ENCODE results near the gene CELA2A. TPM values are rescaled to one million over a fixed set of nuclear protein-coding genes. Genes with fewer than 3 reads are reported as not detected.
"Not testable (repeated sequence)": the region's sequence is repeated elsewhere in the genome, so short reads cannot be mapped to it uniquely, and the experiment has no call there.

CELA2A gene
- total and polyA plus RNA-seq, 4 donors, result 0.11 to 1.5 (median 0.20) TPM; not detected in 1

DNA sequence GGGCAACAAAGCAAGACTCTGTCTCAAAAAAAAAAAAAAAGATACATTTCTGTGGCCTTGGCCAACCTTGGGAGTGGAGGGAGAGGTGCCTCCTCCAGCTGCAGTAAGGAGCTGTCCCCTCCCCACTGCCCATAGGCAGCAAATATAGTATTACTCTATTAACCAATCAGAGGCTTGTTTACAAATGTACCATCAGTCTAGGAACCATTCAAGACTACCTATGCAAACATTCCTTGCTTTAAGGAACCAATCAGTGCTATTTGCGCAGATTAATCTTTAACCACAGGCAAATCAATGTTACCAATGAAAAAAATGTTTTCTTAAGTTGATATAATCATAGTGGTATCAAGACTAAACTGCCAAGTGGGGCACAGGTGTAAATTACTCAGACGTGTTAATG lies 1.1 kb downstream of the CELA2A start:
- H3K4me1 ChIP-seq (ENCODE audit: control insufficient read depth in 5 of 5, insufficient read depth in 5 of 5, low read length in 5 of 5), result peaks cover 0 to 1% (median 0%) of the 10 kb centered on the region in 5 donors
- WGBS, 2 donors, result 73 to 89% methylated on average over 2 of the region's 2 CpGs
- H3K27ac ChIP-seq (ENCODE audit: low read depth in 1 of 2, low read length in 1 of 2), result no peak overlapping the region
- H3K36me3 ChIP-seq (ENCODE audit: control insufficient read depth in 4 of 4, insufficient read depth in 4 of 4, low read length in 4 of 4), result no peaks in the 10 kb centered on the region
- H3K4me3 ChIP-seq, result no peak overlapping the region
- no peaks in the 10 kb centered on the region for H3K27me3 ChIP-seq (ENCODE audit: control insufficient read depth in 3 of 3, insufficient read depth in 3 of 3, low read length in 2 of 3)
- ATAC-seq (ENCODE audit: insufficient read depth, low FRiP score) (no peak), DNase-seq (no peak)
- no peaks in the 10 kb centered on the region for H3K9me3 ChIP-seq (ENCODE audit: control insufficient read depth in 4 of 4, insufficient read depth in 3 of 4, low read length in 3 of 4)
- TF ChIP-seq, protein P1, sequence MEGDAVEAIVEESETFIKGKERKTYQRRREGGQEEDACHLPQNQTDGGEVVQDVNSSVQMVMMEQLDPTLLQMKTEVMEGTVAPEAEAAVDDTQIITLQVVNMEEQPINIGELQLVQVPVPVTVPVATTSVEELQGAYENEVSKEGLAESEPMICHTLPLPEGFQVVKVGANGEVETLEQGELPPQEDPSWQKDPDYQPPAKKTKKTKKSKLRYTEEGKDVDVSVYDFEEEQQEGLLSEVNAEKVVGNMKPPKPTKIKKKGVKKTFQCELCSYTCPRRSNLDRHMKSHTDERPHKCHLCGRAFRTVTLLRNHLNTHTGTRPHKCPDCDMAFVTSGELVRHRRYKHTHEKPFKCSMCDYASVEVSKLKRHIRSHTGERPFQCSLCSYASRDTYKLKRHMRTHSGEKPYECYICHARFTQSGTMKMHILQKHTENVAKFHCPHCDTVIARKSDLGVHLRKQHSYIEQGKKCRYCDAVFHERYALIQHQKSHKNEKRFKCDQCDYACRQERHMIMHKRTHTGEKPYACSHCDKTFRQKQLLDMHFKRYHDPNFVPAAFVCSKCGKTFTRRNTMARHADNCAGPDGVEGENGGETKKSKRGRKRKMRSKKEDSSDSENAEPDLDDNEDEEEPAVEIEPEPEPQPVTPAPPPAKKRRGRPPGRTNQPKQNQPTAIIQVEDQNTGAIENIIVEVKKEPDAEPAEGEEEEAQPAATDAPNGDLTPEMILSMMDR (IDR thresholded peaks at IDR 0.05; ENCODE audit: control extremely low read depth, extremely low read depth), result no peak
- H3K9ac ChIP-seq (ENCODE audit: insufficient read depth in 1 of 2, low read length in 2 of 2), result no peak overlapping the region

DNA sequence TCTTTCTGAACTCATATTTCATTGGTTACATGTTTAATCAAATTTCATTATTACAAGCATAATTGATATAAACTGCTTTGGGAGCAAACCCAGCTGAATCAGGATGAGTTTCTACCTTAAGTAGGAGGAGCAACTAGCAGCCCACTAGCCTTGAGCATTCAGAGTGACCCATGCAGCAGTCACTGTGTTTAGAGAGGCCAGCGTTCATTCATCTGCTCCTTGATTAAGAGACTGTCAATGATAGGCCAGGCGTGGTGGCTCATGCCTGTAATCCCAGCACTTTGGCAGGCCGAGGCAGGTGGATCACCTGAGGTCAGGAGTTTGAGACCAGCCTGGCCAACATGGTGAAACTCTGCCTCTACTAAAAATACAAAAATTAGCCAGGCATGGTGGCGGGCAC lies 1.9 kb downstream of the CELA2A start:
- not testable (repeated sequence) for H3K27me3 ChIP-seq (ENCODE audit: control insufficient read depth in 3 of 3, insufficient read depth in 3 of 3, low read length in 2 of 3); H3K4me3 ChIP-seq; H3K9me3 ChIP-seq (ENCODE audit: control insufficient read depth in 4 of 4, insufficient read depth in 3 of 4, low read length in 3 of 4); H3K36me3 ChIP-seq (ENCODE audit: control insufficient read depth in 4 of 4, insufficient read depth in 4 of 4, low read length in 4 of 4); H3K27ac ChIP-seq (ENCODE audit: low read depth in 1 of 2, low read length in 1 of 2); H3K4me1 ChIP-seq (ENCODE audit: control insufficient read depth in 5 of 5, insufficient read depth in 5 of 5, low read length in 5 of 5); DNase-seq; H3K9ac ChIP-seq (ENCODE audit: insufficient read depth in 1 of 2, low read length in 2 of 2); ATAC-seq (ENCODE audit: insufficient read depth, low FRiP score)
- 76 to 78% methylated on average over 4 of the region's 4 CpGs for WGBS, 2 donors

DNA sequence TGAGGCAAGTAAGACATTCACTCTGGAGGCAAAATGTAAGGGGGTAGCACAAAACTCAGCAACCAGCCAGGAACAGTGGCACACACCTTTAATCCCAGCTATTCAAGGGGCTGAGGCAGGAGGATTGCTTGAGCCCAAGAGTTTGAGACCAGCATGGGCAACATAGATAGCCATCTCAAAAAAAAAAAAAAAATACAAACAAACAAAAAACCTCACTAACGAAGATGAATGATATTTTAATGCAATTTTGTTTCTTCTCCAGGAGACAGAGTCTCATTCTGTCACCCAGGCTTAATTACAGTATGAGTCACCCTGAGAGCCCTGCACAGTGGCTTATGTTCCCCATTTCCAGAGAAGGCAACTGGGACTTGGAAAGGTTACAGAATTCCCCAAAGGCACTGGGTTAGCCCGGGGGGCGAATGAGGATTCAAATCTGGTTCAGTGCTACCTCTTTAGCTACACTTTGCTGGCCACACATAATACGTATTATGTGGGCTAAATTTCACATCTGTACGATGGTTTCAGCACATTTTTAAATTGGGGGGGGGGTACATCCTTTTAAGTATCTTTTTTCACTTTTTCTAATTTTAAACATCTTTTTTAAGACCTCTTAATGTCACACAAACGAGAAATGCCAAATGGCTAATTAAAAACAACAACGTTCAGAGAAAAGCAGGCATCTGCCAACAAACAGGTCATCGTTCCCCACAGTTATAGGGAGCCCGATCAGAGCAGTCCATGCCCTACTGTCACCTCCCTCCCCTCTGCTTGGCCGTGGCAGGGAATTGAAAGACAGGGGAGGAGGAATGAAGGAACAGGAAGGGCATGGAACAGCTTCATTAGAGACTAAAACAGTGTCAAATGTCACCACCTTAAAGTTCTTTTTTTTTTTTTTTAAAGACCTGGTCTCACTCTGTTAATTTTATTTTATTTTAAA lies 3.5 kb downstream of the CELA2A start:
- no peak for ATAC-seq (ENCODE audit: insufficient read depth, low FRiP score)
- TF ChIP-seq, protein P1 (IDR thresholded peaks at IDR 0.05; ENCODE audit: control extremely low read depth, extremely low read depth), result no peak
- Histone ChIP-seq H3K9me3 (ENCODE audit: control insufficient read depth in 4 of 4, insufficient read depth in 3 of 4, low read length in 3 of 4) (no peaks in the 10 kb centered on the region), H3K27ac (ENCODE audit: low read depth in 1 of 2, low read length in 1 of 2) (no peak overlapping the region), H3K4me3 (no peak overlapping the region), H3K4me1 (ENCODE audit: control insufficient read depth in 5 of 5, insufficient read depth in 5 of 5, low read length in 5 of 5) (peaks cover 0 to 8% (median 1%) of the 10 kb centered on the region in 5 donors), H3K36me3 (ENCODE audit: control insufficient read depth in 4 of 4, insufficient read depth in 4 of 4, low read length in 4 of 4) (no peaks in the 10 kb centered on the region), H3K27me3 (ENCODE audit: control insufficient read depth in 3 of 3, insufficient read depth in 3 of 3, low read length in 2 of 3) (no peaks in the 10 kb centered on the region), H3K9ac (ENCODE audit: insufficient read depth in 1 of 2, low read length in 2 of 2) (no peak overlapping the region)
- DNase-seq, result no peak
- WGBS, 2 donors, result 58 to 79% methylated on average over 10 of the region's 10 CpGs

DNA sequence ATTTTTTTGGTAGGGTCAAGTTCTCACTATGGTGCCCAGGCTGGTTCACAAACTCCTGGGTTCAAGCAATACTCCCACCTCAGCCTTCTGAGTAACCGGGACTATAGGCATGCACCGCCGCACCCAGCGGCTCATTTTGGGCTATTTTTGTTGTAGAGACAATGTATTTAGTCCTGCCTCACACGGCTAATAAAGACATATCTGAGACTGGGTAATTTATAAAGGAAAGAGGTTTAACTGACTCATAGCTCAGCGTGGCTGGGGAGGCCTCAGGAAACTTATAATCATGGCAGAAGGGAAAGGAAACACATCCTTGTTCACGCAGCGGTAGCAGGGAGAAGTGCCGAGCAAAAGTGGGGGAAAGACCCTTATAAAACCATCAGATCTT lies 4.2 kb downstream of the CELA2A start:
- no peak overlapping the region for H3K4me3 ChIP-seq
- H3K9ac ChIP-seq (ENCODE audit: insufficient read depth in 1 of 2, low read length in 2 of 2), result no peak overlapping the region
- H3K9me3 ChIP-seq (ENCODE audit: control insufficient read depth in 4 of 4, insufficient read depth in 3 of 4, low read length in 3 of 4), result no peaks in the 10 kb centered on the region
- H3K27me3 ChIP-seq (ENCODE audit: control insufficient read depth in 3 of 3, insufficient read depth in 3 of 3, low read length in 2 of 3), result no peaks in the 10 kb centered on the region
- peaks cover 0 to 8% (median 1%) of the 10 kb centered on the region in 5 donors for H3K4me1 ChIP-seq (ENCODE audit: control insufficient read depth in 5 of 5, insufficient read depth in 5 of 5, low read length in 5 of 5)
- no peak overlapping the region for H3K27ac ChIP-seq (ENCODE audit: low read depth in 1 of 2, low read length in 1 of 2)
- no peak for DNase-seq
- WGBS, 2 donors, result 80 to 81% methylated on average over 9 of the region's 9 CpGs
- TF ChIP-seq, protein P1 (IDR thresholded peaks at IDR 0.05; ENCODE audit: control extremely low read depth, extremely low read depth), result no peak
- no peaks in the 10 kb centered on the region for H3K36me3 ChIP-seq (ENCODE audit: control insufficient read depth in 4 of 4, insufficient read depth in 4 of 4, low read length in 4 of 4)
- ATAC-seq (ENCODE audit: insufficient read depth, low FRiP score), result no peak

DNA sequence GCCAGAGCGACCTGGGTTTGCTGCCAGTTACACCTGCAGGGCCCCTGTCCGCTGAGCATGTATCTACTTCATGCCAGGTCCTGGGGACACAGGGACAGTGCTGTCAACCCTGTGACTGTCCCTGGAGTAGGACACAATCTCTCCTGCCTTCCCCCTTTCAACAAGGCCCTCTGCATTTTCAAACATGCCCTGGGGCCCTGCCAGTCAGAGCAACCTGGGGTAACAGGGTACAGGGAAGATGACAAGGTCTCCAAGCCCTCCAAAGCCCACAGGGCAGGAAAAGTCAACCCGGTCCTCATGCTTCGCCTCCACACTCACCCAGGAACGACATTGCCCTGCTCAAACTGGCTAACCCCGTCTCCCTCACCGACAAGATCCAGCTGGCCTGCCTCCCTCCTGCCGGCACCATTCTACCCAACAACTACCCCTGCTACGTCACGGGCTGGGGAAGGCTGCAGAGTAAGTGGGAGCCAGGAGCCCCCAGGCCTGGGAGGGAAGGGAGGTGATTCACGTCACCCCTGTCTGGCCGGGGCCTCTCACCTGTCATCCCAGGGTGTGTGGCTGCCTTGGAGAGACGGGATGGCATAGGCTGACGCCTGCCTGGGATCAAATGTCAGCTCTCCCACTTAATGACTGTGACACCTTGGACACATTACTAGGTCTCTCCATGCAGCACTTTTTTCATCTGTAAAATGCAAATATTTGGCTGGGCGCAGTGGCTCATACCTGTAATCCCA lies 6.7 kb downstream of the CELA2A start:
- H3K9ac ChIP-seq (ENCODE audit: insufficient read depth in 1 of 2, low read length in 2 of 2); DNase-seq; ATAC-seq (ENCODE audit: insufficient read depth, low FRiP score); H3K9me3 ChIP-seq (ENCODE audit: control insufficient read depth in 4 of 4, insufficient read depth in 3 of 4, low read length in 3 of 4); H3K4me1 ChIP-seq (ENCODE audit: control insufficient read depth in 5 of 5, insufficient read depth in 5 of 5, low read length in 5 of 5); H3K4me3 ChIP-seq; H3K27me3 ChIP-seq (ENCODE audit: control insufficient read depth in 3 of 3, insufficient read depth in 3 of 3, low read length in 2 of 3); H3K36me3 ChIP-seq (ENCODE audit: control insufficient read depth in 4 of 4, insufficient read depth in 4 of 4, low read length in 4 of 4); H3K27ac ChIP-seq (ENCODE audit: low read depth in 1 of 2, low read length in 1 of 2): not testable (repeated sequence)
- 63 to 82% methylated on average over 11 to 15 of the region's 15 CpGs for WGBS, 2 donors
